ENCODE data around the gene PIF1. TPM values are rescaled to one million over a fixed set of nuclear protein-coding genes. Genes with fewer than 3 reads are reported as not detected.

PIF1 gene, protein sequence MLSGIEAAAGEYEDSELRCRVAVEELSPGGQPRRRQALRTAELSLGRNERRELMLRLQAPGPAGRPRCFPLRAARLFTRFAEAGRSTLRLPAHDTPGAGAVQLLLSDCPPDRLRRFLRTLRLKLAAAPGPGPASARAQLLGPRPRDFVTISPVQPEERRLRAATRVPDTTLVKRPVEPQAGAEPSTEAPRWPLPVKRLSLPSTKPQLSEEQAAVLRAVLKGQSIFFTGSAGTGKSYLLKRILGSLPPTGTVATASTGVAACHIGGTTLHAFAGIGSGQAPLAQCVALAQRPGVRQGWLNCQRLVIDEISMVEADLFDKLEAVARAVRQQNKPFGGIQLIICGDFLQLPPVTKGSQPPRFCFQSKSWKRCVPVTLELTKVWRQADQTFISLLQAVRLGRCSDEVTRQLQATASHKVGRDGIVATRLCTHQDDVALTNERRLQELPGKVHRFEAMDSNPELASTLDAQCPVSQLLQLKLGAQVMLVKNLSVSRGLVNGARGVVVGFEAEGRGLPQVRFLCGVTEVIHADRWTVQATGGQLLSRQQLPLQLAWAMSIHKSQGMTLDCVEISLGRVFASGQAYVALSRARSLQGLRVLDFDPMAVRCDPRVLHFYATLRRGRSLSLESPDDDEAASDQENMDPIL
- total RNA-seq (2022), result 8.1 and 13.4 TPM in 2 replicates
- percentile 46 among the genes with signal in this experiment for Bru-seq, nascent RNA
- BruChase-seq, experiment 1, labeled RNA remaining after a 6-hour chase, result percentile 32 among the genes with signal in this experiment
- percentile 41 among the genes with signal in this experiment for BruChase-seq, experiment 2, labeled RNA remaining after a 2-hour chase
- long read RNA-seq, partial matches to known transcripts, result 1 of 8 reads
- long read RNA-seq, other reads (novel, unspliced or antisense), result 6 of 8 reads

DNA sequence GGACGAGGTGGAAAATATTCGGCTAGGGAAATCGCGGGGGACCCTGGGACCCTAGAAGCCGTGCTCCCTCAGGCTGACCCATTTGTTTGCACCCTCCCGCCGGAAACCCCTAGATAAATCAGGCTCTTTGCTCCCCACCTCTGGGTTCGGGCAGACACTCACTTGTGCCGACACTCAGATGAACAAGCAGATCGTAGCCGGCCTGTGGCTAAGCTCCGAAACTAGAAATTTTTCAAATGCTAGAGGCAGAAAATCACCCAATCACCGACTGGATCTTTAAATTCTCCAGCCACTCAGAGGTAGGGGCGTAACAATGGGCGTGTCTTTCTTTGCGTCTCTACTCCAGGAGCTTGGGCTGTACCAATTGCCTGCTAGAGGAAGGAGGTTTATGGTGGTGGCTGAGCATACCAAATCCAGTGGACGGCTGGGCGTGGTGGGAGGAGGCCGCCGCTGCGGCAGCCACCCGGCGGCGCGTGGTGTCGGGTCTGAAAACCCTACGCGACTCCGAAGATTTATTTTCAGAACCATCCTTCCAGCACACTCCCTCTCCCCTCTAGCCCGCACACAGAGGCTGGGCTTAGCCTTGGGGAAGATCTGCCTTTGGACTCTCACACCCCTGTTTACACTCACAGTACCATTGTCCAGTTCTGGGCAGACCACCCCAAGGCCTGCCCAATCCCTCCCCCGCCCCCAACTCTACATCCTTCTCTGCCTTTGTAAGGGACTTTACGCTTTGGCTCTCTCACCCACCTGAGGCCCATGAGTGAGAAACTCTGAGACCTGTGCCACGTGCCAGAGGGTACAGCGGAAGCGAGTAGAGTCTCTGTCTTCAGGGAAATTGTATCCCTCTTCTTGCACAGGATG is at the start of gene PIF1:
Gene PIF1 (minus strand): TSS at position 217 of the 864 bp plus-strand sequence. CDS start 1,312 bp downstream, outside the sequence.
- no peaks in the 10 kb centered on the region for H3K9me3 Mint-ChIP-seq (ENCODE audit: unreplicated experiment)
- peaks cover 6% of the 10 kb centered on the region for H3K36me3 Mint-ChIP-seq (ENCODE audit: insufficient read depth, unreplicated experiment)
- H3K27me3 Mint-ChIP-seq (ENCODE audit: insufficient read depth, unreplicated experiment), result no peaks in the 10 kb centered on the region
- intact Hi-C loops (cut with micrococcal nuclease), result no loop called here
- H3K4me1 Mint-ChIP-seq (ENCODE audit: insufficient read depth, unreplicated experiment), result peaks cover 5% of the 10 kb centered on the region
- peak; percentile 99 for DNase-seq (ENCODE audit: unreplicated experiment)
- peak within 1 kb of the TSS; percentile 71 for H3K4me3 Mint-ChIP-seq (ENCODE audit: unreplicated experiment)
- TSS peak; percentile 80 for BruUV-seq (replicated peaks)
- CTCF ChIA-PET, result interaction anchor here (0.6 to 1.1 kb wide), 2 partner anchors 10 to 169 kb away, joined by 3 to 4 read pairs; no protein-coding TSS in a partner anchor
- TF ChIP-seq, protein P1, sequence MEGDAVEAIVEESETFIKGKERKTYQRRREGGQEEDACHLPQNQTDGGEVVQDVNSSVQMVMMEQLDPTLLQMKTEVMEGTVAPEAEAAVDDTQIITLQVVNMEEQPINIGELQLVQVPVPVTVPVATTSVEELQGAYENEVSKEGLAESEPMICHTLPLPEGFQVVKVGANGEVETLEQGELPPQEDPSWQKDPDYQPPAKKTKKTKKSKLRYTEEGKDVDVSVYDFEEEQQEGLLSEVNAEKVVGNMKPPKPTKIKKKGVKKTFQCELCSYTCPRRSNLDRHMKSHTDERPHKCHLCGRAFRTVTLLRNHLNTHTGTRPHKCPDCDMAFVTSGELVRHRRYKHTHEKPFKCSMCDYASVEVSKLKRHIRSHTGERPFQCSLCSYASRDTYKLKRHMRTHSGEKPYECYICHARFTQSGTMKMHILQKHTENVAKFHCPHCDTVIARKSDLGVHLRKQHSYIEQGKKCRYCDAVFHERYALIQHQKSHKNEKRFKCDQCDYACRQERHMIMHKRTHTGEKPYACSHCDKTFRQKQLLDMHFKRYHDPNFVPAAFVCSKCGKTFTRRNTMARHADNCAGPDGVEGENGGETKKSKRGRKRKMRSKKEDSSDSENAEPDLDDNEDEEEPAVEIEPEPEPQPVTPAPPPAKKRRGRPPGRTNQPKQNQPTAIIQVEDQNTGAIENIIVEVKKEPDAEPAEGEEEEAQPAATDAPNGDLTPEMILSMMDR (IDR thresholded peaks at IDR 0.05; ENCODE audit: unreplicated experiment), result no peak
- peak within 1 kb of the TSS; percentile 83 for H3K27ac Mint-ChIP-seq (ENCODE audit: low read depth, unreplicated experiment)
- POLR2A ChIA-PET, result interaction anchor here (0.6 to 1.7 kb wide), 11 partner anchors 10 to 527 kb away, joined by 3 to 9 read pairs (median 4); partner anchors contain the start of genes PLEKHO2 and SPG21

DNA sequence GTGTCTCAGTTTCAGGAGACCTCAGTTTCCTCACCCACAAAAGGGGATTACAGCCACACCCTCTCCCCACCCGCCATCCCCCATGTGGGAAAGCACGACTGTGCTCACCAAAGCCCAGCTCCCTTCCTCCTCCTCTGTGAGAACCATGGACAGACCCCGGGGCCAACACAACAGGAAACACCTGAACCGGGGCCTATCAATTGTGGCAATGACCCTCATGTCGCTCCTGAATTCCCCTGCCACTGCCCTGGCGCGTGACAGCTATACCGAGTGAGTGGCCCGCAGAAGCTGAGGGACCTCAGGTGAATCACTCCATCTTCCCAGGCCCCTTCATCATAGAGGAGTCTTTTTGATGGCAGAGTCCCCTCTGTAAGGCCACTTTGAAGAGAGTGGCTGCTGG is 44.9 kb upstream of the PIF1 start:
- H3K4me1 Mint-ChIP-seq (ENCODE audit: insufficient read depth, unreplicated experiment), result no peaks in the 10 kb centered on the region
- ChIA-PET CTCF (interaction anchor here (0.6 kb wide), 1 partner anchor 8 kb away, joined by 3 read pairs; no protein-coding TSS in a partner anchor), POLR2A (no interaction called here)
- no peak overlapping the region for H3K4me3 Mint-ChIP-seq (ENCODE audit: unreplicated experiment)
- BruUV-seq (replicated peaks), result no TSS peak
- TF ChIP-seq, protein P1 (IDR thresholded peaks at IDR 0.05; ENCODE audit: unreplicated experiment), result no peak
- no peak overlapping the region for H3K27ac Mint-ChIP-seq (ENCODE audit: low read depth, unreplicated experiment)
- no peaks in the 10 kb centered on the region for H3K27me3 Mint-ChIP-seq (ENCODE audit: insufficient read depth, unreplicated experiment)
- no peaks in the 10 kb centered on the region for H3K9me3 Mint-ChIP-seq (ENCODE audit: unreplicated experiment)
- peaks cover 5% of the 10 kb centered on the region for H3K36me3 Mint-ChIP-seq (ENCODE audit: insufficient read depth, unreplicated experiment)
- no peak for DNase-seq (ENCODE audit: unreplicated experiment)
- intact Hi-C loops (cut with micrococcal nuclease), result no loop called here

DNA sequence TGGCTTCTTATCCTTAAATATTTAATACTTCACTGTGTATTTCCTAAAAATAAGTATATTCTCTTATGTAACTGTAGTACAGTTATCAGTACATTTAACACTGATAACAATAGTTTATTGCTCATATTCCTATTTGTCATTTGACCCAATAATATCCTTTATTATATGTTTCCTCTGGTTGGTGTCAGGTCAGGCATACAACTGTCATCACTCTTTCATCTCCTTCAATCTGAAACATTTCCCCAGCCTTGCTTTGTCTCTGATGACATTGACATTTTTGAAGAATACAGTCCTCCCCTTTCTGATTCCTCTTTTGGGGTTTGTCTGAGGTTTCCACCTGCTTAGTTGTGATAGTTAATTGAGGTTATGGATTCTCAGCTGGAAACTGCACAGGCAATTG is 44.1 kb upstream of the PIF1 start:
- ChIA-PET CTCF (no interaction called here), POLR2A (interaction anchor here (0.9 kb wide), 1 partner anchor 47 kb away, joined by 3 read pairs; no protein-coding TSS in a partner anchor)
- intact Hi-C loops (cut with micrococcal nuclease), result no loop called here
- Mint-ChIP-seq H3K27me3 (ENCODE audit: insufficient read depth, unreplicated experiment) (no peaks in the 10 kb centered on the region), H3K9me3 (ENCODE audit: unreplicated experiment) (no peaks in the 10 kb centered on the region), H3K36me3 (ENCODE audit: insufficient read depth, unreplicated experiment) (peaks cover 5% of the 10 kb centered on the region), H3K27ac (ENCODE audit: low read depth, unreplicated experiment) (no peak overlapping the region), H3K4me3 (ENCODE audit: unreplicated experiment) (no peak overlapping the region), H3K4me1 (ENCODE audit: insufficient read depth, unreplicated experiment) (no peaks in the 10 kb centered on the region)
- no peak for DNase-seq (ENCODE audit: unreplicated experiment)
- BruUV-seq (replicated peaks), result no TSS peak
- TF ChIP-seq, protein P1 (IDR thresholded peaks at IDR 0.05; ENCODE audit: unreplicated experiment), result no peak

All from MCF 10A (cell line).